GM10248 (cell line): ENCODE results near the gene UCN3.

Source experiments
- CTCF ChIA-PET: fragments of 300-600 bp; sonication (Branson Sonifier 250); formaldehyde crosslinking; extraction: SDS; loops from one replicate; lab custom pipeline; 2021; ENCODE audit warnings: antibody characterized with exemption; lab: Yijun Ruan, JAX
- POLR2A ChIA-PET: fragments of 350-650 bp; sonication (Branson Sonifier 250); formaldehyde crosslinking; extraction: SDS; loops from one replicate; lab custom pipeline; 2020; ENCODE audit warnings: antibody characterized with exemption; lab: Yijun Ruan, JAX
- DNase-seq: peaks from one replicate; pipeline ENCODE4 v3.0.0; 2012; ENCODE audit errors: extremely low spot score
- TF ChIP-seq, protein P1 (sequence below): IDR thresholded peaks from 2 replicates; pipeline ENCODE4 v1.5.1; 2012; ENCODE audit warnings: mild to moderate bottlenecking, low read depth; ENCODE audit errors: extremely low read depth, missing control alignments, control extremely low read depth

The UCN3 gene

DNA sequence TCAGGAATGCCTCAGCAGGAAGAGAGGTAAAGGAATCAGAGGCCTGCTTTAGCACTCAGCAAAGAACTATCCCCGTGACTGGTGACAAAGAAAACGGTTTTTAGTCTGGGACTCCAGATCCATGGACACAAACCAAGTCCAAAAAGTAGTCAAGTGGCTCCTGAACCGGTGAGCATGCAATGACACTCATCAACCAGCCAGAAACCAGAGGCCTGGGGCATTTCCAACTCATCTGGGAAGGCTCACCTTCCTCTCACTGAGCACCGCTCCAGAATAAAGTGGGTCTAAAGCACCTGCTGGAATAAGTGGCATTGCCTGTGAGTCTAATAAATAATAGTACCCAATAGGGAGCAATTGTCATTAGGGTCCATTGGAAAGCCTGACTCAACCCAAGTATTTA, 17.9 kb upstream of the UCN3 start:
- ChIA-PET POLR2A (no interaction called here), CTCF (no interaction called here)
- TF ChIP-seq, protein P1, sequence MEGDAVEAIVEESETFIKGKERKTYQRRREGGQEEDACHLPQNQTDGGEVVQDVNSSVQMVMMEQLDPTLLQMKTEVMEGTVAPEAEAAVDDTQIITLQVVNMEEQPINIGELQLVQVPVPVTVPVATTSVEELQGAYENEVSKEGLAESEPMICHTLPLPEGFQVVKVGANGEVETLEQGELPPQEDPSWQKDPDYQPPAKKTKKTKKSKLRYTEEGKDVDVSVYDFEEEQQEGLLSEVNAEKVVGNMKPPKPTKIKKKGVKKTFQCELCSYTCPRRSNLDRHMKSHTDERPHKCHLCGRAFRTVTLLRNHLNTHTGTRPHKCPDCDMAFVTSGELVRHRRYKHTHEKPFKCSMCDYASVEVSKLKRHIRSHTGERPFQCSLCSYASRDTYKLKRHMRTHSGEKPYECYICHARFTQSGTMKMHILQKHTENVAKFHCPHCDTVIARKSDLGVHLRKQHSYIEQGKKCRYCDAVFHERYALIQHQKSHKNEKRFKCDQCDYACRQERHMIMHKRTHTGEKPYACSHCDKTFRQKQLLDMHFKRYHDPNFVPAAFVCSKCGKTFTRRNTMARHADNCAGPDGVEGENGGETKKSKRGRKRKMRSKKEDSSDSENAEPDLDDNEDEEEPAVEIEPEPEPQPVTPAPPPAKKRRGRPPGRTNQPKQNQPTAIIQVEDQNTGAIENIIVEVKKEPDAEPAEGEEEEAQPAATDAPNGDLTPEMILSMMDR, result no peak
- no peak for DNase-seq

DNA sequence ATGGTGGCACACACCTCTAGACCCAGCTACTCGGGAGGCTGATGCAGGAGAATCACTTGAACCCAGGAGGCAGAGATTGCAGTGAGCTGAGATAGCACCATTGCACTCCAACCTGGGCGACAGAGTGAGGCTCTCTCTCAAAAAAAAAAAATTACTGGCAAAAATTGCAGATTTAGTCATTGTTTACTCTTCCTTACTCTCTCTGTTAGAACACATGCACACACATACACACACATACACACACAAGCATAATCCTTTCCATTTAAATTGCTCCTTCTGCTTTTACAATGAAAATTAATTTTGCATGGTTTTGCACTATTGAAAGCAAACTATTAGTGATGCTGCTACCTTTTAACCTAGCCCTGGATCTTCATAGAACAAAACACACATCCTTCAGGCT, 15.4 kb upstream of the UCN3 start:
- TF ChIP-seq, protein P1, result no peak
- ChIA-PET POLR2A (no interaction called here), CTCF (no interaction called here)
- no peak for DNase-seq

DNA sequence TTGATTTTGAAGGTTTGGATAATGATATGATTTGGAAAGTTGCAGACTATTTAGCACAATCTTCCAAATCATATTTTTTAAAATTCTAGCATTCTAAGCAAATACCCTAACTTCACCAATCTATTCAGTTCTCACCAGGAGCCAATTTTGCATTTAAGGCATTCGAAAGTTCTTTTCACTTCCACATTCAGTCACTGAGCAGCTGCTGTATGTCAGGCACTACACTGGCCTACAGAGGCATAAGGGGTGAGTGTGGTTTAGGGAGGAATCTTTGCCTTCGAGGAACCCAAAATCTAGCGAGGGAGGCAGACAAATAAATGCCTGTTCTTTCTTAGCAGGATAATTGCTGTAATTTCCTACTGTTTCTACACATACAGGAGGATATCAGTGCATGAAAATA, 10.7 kb upstream of the UCN3 start:
- ChIA-PET CTCF (no interaction called here), POLR2A (no interaction called here)
- TF ChIP-seq, protein P1, result no peak
- no peak for DNase-seq

DNA sequence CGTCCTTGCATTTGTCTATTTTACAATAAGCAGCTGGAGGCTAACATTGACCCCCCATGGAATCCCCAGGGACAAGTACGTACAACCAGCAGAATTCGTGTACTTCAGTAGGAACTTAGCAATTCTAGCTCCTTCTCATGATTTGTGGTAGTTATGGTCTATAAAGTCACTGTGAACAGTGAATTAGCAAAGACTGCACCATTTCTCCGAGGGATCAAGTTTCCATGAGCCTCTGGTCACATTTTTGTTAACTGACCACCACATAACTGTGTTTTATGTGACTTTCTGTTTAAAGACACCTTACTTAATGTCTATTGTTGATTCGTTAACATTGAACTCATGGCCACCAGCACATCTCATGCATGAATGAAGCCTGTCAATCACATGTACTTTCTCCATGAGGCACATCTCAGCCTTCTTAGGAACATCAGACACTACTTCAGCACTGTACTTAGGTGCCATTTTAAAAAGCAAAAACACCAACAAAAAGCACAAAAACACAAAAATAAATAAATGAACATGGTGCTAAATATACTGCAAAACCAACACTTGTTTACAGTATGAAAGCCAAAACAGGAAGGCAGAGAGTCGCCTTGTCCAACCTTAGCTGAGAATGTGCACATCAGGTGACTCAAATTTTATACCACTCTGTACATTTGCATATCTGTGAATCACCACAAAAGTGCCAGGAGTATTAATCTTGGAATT, 9.0 kb upstream of the UCN3 start:
- ChIA-PET CTCF (no interaction called here), POLR2A (no interaction called here)
- DNase-seq, result no peak
- TF ChIP-seq, protein P1, result no peak

DNA sequence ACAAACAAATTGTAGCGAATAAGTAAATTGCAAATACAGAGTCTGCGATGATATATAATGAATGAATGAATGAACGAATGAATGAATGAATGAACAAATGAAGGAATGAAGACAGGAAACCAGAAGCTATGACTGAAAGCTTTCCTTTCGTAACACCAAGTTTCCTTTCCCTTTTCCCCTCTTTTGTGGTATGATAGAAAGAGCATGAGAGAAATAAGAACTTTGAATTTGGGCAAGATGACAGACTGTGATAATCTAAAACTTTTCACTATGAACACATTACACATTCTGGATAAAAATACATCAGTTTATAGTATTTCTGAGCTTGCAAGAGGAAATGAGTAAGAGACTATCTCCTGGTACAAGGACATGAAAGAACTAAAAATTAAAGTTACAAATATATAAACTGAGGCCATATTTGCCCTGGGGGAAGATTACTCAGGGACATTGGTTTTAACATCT, 8.4 kb upstream of the UCN3 start:
- POLR2A ChIA-PET, result no interaction called here
- TF ChIP-seq, protein P1, result no peak

DNA sequence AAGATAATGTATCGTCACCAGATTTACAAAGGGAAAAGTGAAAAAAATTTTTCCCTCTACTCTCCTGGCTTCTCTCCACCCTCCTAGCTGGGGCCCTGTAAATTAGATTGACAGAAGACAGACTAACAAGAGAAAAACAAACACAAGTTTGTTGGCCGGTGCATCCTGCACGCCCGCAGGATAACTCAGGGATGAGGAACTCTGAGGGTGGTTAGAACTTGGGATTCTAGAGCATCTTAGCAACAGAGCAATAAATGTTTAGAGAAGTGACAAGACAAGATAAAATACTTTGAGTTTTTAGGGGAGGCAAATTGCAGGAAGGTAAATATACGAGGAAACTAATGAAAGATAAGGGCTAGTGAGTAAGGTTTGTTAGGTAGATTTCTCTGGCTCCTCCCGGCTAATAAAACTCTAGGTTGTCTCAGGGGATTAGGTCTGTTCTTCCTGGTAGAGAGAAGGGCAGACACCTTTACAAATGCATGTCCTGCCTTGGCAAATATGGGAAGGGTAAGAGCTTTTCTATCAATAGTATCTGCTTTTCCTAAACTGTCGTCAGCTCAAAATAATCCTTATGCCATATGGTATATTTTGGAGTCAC, 4.3 kb upstream of the UCN3 start:
- TF ChIP-seq, protein P1, result no peak
- DNase-seq, result no peak
- POLR2A ChIA-PET, result no interaction called here
- CTCF ChIA-PET, result interaction anchor here (1.2 to 1.4 kb wide), 2 partner anchors 12 to 23 kb away, joined by 3 read pairs; no protein-coding TSS in a partner anchor

More for the DNA sequence above, 8.4 kb upstream of the UCN3 start:
- no peak for DNase-seq
- CTCF ChIA-PET, result no interaction called here
